COLO668 (cell line): ENCODE data around the gene RPH3AL.

Experiments used
- DNase-seq: peaks from one replicate; lab custom pipeline; 2025; ENCODE audit not compliant: unreplicated experiment; lab: John Stamatoyannopoulos, UW

The RPH3AL gene

GRCh38 chr17:337022-337420, 15.6 kb downstream of the RPH3AL start:
- no peak for DNase-seq

- peak; percentile 77 for DNase-seq
Observed at GRCh38 chr17:336110-337021, 16.2 kb downstream of the RPH3AL start.

- DNase-seq, result peak; percentile 55
Observed at GRCh38 chr17:335691-336090, 16.9 kb downstream of the RPH3AL start.

- no peak for DNase-seq
Observed at GRCh38 chr17:334974-335481, 17.6 kb downstream of the RPH3AL start.

GRCh38 chr17:333626-334396, 18.8 kb downstream of the RPH3AL start:
- no peak for DNase-seq

- no peak for DNase-seq
Observed at GRCh38 chr17:332558-333322, 19.9 kb downstream of the RPH3AL start.

GRCh38 chr17:332023-332422, 20.6 kb downstream of the RPH3AL start:
- DNase-seq, result no peak

- no peak for DNase-seq
Observed at GRCh38 chr17:330993-331701, 21.5 kb downstream of the RPH3AL start.

GRCh38 chr17:329784-330420, 22.7 kb downstream of the RPH3AL start:
- DNase-seq, result no peak

GRCh38 chr17:327971-328370, 24.6 kb downstream of the RPH3AL start:
- DNase-seq, result no peak

GRCh38 chr17:327296-327695, 25.3 kb downstream of the RPH3AL start:
- no peak for DNase-seq

GRCh38 chr17:326010-326621, 26.5 kb downstream of the RPH3AL start:
- DNase-seq, result no peak

GRCh38 chr17:325270-326009, 27.2 kb downstream of the RPH3AL start:
- no peak for DNase-seq

GRCh38 chr17:323721-324571, 28.7 kb downstream of the RPH3AL start:
- DNase-seq, result no peak

- no peak for DNase-seq
Observed at GRCh38 chr17:323181-323580, 29.4 kb downstream of the RPH3AL start.

- DNase-seq, result no peak
Observed at GRCh38 chr17:322006-322780, 30.4 kb downstream of the RPH3AL start.

- DNase-seq, result no peak
Observed at GRCh38 chr17:321386-321941, 31.1 kb downstream of the RPH3AL start.
